HG03457 (cell line): Measurements from ENCODE around the gene CXCL17.
"Not testable (repeated sequence)": the region's sequence is repeated elsewhere in the genome, so short reads cannot be mapped to it uniquely, and the experiment has no call there.

Source experiments
- ATAC-seq: cut with Tn5 transposase; IDR thresholded peaks from one replicate; pipeline ENCODE4 v1.9.1; 2021; ENCODE audit warnings: moderate number of reproducible peaks; ENCODE audit not compliant: unreplicated experiment

Gene CXCL17

DNA sequence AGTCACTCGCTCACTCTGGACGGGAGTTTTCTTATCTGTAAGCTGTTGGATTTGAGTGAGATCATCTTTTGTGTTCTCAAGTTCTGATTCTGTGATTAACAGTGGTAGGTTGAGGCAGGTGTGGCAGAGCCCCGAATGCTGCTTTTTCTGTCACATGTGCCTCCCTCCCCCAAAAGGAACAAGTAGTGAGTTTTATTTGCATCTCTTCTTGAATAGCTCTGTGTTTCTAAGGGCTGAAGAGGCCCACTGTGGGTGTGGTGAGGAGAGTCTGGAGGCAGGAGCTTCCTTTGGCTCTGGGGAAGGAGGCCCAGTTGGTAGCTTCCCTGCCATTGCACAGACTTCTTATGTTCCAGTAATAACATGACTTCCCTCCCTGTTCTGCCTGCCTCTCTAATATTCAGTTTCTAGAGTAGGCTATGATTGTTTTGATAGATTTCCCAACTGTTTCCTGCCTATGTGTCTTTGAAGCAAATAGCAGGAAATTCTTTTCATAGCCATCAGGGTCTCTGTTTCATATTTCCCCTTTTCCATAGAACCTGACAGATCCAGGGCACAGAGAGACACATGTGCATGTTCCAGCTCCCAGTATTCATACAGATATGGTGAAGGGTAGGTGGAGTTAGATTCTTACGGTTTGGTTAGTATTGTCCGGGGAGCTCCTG lies 23.9 kb upstream of the CXCL17 start:
- no peak for ATAC-seq

DNA sequence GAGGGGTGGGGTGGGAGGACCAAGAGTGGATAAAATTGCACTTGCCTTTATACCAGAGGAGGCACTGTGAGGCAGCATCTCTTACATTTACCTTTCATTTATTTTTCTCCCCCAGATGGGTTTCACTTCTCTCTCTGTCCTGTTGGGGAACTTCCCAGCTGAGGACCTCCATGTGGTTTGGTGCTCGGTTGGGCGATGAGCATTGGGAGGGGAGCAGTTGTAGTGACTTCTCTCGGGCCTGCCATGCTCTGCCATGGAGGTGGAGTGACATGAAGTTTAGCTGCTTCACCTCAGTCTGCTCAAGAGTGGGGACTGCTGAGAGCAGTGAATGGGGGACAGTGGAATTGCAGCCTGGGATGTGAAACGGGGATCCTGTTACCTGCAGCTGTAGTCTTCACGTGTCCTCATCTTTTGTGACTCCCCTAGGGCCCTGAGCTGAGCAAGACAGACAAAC lies 23.1 kb upstream of the CXCL17 start:
- peak; percentile 66 for ATAC-seq

DNA sequence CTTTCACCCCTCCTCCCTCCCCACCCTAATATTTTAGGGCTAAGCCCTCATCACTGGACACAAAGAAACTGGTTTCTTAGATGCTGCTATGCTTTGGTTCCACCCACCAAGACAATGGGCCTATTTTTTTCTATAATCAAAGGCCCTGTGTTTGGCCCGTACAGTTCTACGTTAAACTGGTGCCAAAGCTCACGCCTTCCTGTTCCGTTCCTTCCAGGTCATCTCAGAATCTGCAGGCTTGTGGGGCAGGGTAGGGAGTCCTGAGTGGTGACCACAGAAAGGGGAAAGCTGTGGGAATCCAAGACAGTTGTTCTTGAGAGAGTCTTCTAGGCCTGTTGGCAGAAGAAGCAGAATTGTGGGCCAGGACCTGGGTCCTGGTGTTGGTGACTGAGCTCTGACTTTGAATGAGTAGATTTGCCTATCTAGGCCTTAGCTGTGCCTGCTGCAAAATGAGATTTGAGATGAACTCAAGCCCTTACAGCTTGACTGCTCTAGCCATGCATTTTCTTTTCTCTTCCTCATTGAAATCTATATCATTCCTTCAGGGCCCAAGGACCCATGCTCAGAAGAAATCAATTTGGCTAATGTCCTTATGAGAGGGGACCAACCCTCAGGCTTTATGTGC lies 19.1 kb upstream of the CXCL17 start:
- no peak for ATAC-seq

DNA sequence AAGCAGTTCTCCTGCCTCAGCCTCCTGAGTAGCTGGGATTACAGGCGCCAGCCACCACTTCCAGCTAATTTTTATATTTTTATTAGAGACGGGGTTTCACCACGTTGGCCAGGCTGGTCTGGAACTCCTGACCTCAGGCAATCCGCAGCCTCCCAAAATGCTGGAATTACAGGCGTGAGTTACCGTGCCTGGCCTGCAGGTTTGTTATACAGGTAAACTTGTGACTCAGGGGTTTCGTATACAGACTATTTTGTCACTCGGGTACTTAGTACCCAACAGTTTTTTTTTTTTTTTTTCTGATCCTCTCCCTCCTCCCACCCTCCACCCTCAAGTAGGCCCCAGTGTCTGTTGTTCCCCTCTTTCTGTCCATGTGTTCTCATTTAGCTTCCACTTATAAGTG lies 18.5 kb upstream of the CXCL17 start:
- ATAC-seq: not testable (repeated sequence)

DNA sequence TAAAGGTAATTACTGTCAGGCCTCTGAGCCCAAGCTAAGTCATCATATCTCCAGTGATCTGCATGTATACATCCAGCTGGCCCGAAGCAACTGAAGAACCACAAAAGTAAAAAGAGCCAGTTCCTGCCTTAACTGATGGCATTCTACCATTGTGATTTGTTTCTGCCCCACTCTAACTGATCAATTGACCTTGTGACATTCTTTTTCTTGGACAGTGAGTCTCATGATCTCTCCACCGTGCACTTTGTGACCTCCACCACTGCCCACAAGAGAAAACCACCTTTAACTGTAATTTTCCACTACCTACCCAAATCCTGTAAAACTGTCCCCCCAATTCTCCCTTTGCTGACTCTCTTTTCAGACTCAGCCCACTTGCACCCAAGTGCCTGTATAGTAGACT lies 17.2 kb upstream of the CXCL17 start:
- ATAC-seq: no peak

DNA sequence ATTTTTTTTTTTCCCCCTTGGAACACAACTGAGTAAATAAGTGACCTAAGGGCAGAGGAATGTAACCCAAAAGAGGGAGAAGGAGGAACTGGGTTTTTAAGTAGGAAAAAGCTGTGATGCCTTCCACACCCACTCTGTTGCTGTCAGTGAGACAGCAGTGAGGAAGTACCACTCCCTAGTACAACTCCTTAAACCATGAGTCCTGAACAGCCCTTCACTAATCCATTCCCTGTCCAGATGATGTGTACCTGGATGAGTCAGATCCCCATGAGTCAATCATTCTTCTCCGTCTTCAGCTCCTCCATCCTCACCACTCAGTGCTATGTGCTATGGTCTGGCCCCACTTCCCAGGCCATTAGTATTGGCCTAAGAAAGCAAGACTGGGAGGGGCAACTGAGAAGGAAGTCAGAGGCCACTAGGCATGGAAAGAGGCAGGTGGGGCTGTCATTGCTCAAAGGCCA lies 12.9 kb upstream of the CXCL17 start:
- ATAC-seq: no peak

DNA sequence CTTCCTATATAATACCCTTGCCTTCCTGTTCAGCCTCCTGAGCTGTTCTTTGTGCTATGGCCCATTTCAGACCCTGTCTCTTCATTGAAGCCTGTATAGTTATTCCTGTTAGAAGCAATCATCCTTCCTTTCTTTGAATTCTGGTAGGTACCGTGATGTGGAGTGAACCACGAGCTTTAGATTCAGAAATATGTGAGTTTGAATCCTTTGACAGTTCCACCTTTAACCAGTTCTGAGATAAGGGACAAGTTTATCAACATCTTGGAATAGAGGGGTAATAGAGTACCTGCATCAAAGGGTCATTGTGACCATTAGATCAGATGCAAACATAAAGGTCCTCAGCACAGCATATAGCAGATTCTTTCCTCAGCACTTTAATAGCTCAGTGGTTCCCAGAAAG lies 12.3 kb upstream of the CXCL17 start:
- no peak for ATAC-seq

DNA sequence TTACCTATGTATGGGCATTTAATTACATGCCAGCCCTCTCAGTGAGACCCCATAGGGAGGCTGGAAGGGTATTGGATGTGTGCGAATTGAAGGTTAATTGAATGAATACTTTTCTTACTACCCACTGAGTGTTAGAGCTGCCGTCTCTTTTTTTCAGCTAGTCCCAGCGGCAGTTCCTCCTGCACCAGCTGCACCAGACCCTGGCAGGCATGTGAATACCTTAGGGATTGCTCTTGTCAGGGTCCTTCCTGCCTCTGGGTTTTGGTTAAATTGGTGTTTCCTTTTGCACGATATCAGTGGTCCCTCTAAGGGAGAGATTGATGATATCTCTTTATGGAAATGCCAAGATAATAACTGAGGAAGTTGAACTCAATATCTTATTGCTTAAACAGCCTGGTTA lies 9.8 kb upstream of the CXCL17 start:
- no peak for ATAC-seq

DNA sequence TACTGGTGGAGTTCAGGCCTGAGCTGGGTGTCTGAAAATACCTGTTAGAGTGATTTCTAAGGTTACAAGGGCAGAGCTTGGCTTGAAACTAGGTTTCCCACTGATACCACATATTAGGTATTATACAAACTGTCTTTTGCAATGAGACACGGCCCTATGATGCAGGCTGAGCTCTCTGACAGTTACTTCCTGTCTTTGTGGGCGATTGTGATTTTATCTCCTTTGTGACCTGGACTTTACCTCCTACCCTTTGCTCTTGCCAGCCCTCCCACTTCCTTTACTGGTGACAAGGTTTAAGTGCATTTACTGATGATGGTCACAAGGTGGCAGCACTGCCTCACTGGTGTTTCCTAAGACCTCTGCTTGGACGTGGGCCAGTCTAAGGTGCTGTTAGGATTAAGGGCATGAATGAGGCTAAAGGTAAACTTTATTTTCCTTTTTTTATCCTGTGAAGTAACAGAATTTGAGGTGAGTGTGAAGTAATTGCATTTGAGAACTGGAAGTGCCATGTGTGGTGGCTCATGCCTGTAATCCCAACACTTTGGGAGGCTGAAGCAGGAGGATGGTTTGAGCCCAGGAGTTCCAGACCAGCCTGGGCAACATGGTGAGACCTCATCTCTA lies 7.7 kb upstream of the CXCL17 start:
- ATAC-seq: peak; percentile 78

DNA sequence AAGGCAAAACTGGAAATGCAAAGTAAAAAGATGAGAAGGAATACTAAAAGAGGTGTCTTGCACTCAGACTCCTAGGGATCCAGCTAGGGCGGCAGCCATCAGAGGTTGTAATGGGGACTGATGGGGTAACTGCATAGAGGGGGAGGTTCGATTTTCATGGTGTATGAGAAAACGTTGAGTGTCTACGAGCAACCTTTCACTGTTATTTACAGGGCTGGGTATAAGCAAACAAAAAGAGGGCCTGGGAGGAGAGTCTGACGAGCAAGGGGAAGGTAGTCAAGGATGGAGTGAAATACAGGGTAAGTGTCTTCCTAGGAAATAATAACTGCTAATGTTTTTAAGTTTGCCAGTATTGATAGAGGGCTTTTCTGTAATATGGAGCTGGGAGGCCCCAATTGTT lies 5.6 kb upstream of the CXCL17 start:
- not testable (repeated sequence) for ATAC-seq

DNA sequence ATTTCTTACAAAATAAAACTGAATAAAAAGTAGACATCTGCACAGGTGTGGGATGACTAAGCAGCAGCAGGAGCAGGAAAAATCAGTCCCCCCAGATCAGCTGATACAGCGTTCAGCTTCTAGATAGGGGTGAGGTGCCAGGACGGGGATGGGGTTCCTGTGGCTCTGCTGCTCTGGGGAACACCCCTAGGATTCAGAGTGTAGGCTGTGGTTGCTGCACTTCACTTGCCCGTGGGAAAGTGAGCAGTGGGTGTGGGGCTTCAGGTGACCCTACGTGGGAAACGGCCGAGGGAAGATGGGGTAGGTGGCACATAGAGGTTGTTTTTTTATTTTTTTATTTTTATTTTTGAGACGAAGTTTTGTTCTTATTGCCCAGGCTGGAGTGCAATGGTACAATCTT lies 3.2 kb upstream of the CXCL17 start:
- no peak for ATAC-seq

DNA sequence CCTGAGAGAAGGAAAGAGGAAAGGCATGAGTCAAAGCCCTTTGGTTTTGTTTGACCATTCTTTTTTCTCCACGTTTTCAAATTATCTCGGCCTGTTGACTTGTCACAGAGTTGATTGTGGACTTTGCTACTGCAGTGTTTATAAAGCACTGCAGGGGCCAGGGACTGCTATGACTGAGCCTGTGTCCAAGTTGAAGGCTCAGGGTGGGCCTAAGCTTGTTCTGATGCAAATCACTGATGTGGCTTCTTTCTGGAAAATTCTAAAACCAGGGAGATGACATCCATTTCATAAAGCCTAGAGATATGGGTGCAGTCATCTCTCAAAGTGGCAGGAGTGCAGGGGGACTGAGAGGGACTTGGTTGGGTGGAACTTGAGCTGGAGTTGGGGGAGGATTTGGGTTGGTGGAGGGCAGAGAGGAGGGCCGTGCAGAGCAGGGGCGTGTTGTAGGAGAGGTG lies 1.2 kb upstream of the CXCL17 start:
- ATAC-seq: no peak

DNA sequence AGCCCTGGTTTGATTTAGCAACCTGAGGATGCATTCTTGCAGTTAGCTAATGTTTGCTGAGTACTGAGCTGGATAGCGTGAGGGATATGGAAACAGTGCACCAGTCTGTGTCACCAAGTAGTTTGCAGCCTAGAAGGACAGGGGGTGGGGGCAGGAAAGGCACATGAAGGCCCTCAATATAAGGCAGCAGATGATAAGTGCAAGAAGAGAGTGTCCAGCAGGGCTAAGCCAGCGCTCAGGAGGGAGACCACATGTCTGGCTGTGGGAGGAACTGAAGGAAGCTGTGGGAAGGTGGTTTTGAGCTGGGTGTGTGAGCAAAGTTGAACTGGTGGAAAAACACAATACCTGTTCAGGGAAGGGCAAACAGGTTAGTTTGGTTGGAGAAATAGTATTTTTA lies 1.7 kb downstream of the CXCL17 start:
- no peak for ATAC-seq

DNA sequence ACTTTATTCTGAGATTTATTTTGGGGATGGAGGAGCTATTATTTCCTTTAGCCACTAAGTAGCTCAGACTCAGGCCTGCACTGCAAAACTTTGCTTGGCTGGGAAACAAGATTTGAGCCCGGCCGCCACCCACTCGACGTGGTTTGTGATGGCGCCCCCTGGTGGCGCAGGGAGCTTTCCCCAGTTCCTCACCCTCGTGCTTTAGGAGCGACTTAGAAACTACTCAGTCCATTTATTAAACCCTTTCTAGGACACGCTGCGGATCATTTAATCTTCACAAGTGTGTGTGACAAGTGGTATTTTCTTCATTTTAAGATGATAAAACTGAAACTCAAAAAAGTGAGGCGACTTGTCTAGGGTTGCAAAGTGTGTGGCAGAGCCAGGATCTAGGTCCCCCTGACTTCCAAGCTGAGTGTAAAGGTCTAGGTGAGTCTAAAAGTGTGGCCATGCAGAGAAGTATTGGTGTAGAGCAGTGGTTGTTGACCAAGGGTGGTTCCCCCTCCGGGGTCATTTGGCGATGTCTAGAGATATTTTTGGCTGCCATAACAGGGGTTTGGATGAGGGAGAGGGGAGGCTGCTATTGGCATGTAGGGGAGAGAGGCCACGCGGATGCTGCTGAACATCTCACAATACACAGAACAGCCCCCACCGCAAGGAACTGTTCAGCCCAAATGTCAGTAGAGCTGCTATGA lies 2.2 kb downstream of the CXCL17 start:
- ATAC-seq: no peak

DNA sequence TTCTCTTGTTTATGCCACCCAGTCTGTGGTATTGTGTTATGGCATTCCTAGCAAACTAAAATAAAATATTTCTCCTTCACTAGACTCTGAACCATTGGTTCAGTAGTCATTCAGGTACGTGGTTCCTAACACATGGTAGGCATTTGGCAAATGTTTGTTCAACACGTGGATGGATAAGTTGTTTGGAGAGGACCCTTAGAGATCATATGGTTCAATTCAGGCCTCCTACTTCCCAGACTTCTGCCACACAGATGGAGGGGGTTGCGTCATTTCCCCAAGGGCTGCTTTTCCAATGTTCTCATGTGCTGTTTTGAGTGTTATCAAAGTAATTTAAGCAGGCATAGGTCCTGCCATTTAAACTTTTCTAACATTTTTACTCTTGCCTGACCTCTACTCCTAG lies 6.7 kb downstream of the CXCL17 start:
- no peak for ATAC-seq

DNA sequence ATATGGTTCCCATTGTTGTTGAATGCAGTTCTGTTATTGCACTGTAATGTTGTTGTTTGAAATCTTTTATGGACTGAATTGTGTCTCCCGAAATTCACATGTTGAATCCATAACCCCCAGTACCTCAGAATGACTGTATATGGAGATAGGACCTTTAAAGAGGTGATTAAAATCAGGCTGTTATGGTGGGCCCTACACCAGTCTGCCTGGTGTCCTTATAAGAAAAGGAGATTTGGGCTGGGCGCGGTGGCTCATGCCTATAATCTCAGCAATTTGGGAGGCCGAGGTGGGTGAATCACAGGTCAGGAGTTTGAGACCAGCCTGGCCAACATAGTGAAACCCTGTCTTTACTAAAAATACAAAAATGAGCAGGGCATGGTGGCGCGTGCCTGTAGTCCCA lies 7.4 kb downstream of the CXCL17 start:
- no peak for ATAC-seq

DNA sequence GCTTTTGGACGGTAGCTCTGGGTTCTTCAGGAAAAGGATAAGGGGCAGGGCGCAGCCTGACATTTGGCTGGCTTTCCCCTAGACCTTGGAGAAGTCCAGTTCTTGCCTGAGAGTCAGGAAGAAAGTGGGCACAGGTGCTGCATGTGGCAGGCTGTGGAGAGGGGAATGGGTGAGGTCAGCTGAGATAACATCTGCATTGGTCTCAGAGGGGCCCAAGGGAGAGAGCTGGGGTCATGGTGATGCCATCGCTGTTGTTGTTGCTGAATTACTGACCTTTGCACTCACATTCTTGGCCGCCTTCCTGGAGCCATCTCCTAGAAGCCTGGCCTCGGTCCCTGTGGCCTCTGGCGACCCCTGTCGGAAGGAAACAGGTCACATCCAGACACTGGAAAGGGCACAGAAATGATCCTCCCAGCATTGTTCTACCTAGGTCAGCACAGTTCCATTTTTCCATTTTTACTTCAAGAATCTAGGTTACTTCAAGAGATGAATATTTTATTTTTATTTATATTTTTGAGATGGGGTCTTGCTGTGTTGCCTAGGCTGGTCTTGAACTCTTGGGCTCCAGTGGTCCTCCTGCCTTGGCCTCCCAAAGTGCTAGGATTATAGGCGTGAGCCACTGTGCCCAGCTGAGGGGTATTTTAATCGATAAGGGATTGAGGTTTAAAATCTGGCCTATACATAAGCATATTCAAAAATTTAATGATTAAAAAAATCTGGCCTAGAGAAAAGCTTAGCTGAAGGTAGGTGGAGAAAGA lies 9.1 kb downstream of the CXCL17 start:
- ATAC-seq: no peak

DNA sequence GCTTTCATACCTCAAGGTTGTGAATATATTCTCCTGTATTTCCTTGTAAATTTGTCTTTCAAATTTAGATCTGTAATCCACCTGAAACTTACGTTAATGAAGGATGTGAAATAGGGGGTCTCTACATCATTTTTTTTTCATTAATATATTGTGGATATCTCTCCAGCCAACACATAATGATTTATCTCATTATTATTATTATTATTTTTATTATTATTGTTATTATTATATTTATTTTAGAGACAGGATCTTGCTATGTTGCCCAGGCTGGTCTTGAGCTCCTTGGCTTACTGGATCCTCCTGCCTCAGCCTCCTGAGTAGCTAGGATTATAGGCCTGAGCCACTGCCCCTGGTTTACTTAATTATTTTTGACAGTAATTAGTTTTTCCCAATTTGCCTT lies 11.3 kb downstream of the CXCL17 start:
- ATAC-seq: no peak

DNA sequence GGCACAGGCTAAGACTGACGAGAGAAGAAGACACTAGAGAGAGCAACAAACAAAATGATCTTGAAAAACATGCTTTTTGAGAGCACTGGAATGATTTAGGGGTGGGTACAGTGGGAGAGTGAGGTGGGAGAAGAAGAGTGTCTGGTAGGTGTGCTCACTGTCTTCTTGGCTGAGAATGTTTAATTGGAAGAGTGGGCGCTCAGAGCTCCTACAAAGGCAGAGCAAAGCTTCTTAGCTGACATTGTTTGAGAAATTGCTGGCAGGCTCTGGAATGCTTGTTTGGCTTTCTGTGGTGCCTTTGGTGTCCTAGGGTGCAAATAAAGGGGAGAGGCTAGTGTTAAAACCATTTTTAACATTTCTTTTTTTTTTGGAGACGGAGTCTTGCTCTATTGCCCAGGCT lies 14.1 kb downstream of the CXCL17 start:
- no peak for ATAC-seq

DNA sequence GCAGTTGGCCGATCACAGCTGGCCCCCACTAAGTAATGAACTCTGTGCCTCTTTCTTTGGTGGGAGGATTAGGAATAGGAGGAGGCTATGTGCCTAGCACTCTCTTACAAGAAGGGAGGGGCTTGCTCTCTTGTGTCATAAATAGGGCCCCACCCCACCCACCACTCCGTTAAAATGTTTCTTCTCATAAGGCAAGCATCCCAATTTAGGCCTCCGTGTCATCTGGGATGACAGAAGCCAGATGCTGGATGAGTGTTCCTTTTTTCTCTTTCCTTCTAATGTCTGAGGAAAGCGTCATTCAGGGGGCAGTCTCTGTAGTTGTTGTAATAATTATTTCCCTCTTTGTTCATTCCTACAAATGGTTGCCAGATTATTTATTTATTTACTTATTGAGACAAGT lies 15.4 kb downstream of the CXCL17 start, which contains the start of gene LIPE:
Gene LIPE (minus strand): TSS at position 76 of the 400 bp plus-strand sequence. CDS start 239 bp downstream, outside the sequence.
- no peak for ATAC-seq

DNA sequence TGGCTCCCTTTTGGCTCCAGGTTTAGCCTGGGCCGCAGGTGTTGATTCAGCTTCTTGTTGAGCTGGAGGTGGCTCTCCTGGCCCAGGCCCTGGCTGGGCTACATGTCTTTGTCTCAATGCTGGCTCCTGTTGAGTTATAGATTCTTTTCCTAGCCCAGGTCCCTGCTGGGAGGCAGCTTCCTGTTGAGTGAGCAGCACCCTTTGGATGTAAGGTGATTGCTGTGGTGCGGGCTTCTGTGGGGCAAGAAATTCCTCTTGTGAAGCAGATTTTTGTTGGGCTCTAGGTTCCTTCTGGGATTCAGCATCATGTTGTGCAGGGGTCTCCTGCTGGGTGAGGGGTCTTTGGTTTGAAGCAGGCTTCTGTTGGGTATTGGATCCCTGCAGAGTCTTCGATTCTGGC lies 16.1 kb downstream of the CXCL17 start:
- ATAC-seq: no peak
